ENCODE data around the gene LSS.

DNA sequence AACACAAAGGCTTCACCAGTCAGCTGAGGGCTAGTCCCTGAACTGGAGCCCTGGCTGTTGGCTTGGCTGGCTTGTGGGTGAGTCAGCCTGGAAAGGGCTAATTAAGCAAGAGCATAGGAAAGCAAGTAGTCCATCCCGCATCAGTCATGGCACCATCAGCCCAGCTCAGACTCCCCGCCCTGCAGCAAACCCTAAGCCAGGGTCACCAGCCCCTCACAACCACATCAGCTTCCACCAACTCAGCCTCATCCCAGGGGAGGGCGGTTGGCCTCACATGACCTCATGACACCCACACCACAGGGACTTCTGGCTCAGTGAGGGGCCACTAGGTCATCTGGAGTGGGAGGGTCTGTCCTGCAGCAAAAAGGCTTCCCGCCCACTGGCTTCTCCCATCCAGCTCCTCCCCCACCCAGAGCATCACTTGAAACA, 37.3 kb downstream of the LSS start:
- TF ChIP-seq POLR2A (IDR thresholded peaks at IDR 0.05): no peak
- peak in 1 of 2 donors; percentile 46 for TF ChIP-seq POLR2AphosphoS5 (IDR thresholded peaks at IDR 0.05; ENCODE audit: insufficient read depth in 1 of 2, low read depth in 1 of 2)
- TF ChIP-seq, protein P1, sequence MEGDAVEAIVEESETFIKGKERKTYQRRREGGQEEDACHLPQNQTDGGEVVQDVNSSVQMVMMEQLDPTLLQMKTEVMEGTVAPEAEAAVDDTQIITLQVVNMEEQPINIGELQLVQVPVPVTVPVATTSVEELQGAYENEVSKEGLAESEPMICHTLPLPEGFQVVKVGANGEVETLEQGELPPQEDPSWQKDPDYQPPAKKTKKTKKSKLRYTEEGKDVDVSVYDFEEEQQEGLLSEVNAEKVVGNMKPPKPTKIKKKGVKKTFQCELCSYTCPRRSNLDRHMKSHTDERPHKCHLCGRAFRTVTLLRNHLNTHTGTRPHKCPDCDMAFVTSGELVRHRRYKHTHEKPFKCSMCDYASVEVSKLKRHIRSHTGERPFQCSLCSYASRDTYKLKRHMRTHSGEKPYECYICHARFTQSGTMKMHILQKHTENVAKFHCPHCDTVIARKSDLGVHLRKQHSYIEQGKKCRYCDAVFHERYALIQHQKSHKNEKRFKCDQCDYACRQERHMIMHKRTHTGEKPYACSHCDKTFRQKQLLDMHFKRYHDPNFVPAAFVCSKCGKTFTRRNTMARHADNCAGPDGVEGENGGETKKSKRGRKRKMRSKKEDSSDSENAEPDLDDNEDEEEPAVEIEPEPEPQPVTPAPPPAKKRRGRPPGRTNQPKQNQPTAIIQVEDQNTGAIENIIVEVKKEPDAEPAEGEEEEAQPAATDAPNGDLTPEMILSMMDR (IDR thresholded peaks at IDR 0.05): no peak

All from vagina (tissue), 2 donors.